ENCODE data around the gene XPNPEP1.

DNA sequence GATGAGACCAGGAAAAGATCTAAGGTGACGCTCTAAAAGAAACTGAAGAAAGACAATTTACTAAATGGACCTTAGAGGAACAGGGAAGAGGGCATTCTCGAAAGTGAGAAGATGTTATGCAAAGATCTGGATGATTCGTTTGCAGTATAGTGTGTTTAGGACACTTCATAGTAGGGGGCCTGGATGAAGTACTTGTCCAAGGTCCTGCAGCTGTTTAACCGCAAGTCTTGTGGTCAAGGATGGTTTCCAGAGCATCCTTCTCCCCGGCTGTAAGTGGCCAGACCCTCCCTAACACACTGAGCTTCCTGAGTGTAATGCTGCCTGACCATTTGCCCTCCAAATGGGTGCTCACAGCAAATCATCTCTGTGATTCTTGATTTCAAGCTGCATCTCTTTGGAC is 101.6 kb downstream of the XPNPEP1 start:
- TF ChIP-seq, protein P1, sequence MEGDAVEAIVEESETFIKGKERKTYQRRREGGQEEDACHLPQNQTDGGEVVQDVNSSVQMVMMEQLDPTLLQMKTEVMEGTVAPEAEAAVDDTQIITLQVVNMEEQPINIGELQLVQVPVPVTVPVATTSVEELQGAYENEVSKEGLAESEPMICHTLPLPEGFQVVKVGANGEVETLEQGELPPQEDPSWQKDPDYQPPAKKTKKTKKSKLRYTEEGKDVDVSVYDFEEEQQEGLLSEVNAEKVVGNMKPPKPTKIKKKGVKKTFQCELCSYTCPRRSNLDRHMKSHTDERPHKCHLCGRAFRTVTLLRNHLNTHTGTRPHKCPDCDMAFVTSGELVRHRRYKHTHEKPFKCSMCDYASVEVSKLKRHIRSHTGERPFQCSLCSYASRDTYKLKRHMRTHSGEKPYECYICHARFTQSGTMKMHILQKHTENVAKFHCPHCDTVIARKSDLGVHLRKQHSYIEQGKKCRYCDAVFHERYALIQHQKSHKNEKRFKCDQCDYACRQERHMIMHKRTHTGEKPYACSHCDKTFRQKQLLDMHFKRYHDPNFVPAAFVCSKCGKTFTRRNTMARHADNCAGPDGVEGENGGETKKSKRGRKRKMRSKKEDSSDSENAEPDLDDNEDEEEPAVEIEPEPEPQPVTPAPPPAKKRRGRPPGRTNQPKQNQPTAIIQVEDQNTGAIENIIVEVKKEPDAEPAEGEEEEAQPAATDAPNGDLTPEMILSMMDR (IDR thresholded peaks at IDR 0.05): no peak
- no peak for TF ChIP-seq POLR2A (IDR thresholded peaks at IDR 0.05)
